ENCODE measurements around the gene TTC4.

The TTC4 gene

GRCh38 chr1:54724771-54725170, 9.1 kb downstream of the TTC4 start:
- H3K36me3 Mint-ChIP-seq (ENCODE audit: low read depth), result peaks cover 88% of the 10 kb centered on the region
- no peak overlapping the region for H3K4me3 Mint-ChIP-seq

GRCh38 chr1:54728027-54728426, 12.4 kb downstream of the TTC4 start:
- TF ChIP-seq CTCF (IDR thresholded peaks at IDR 0.05; ENCODE audit: unreplicated experiment in 3 of 3), result no peak
- H3K9me3 Mint-ChIP-seq, result peaks cover 22% of the 10 kb centered on the region
- no peak overlapping the region for H3K27ac Mint-ChIP-seq
- H3K36me3 Mint-ChIP-seq (ENCODE audit: low read depth), result peaks cover 81% of the 10 kb centered on the region
- no peak overlapping the region for H3K4me3 Mint-ChIP-seq
- H3K27me3 Mint-ChIP-seq (ENCODE audit: low read depth), result no peaks in the 10 kb centered on the region
- no peaks in the 10 kb centered on the region for H3K4me1 Mint-ChIP-seq

More at GRCh38 chr1:54724771-54725170, 9.1 kb downstream of the TTC4 start:
- Mint-ChIP-seq H3K27me3 (ENCODE audit: low read depth) (no peaks in the 10 kb centered on the region), H3K9me3 (peaks cover 22% of the 10 kb centered on the region), H3K27ac (no peak overlapping the region), H3K4me1 (no peaks in the 10 kb centered on the region)
- TF ChIP-seq CTCF (IDR thresholded peaks at IDR 0.05; ENCODE audit: unreplicated experiment in 3 of 3), result no peak

- Mint-ChIP-seq H3K27ac (no peak overlapping the region), H3K4me1 (no peaks in the 10 kb centered on the region), H3K9me3 (no peaks in the 10 kb centered on the region), H3K27me3 (ENCODE audit: low read depth) (no peaks in the 10 kb centered on the region), H3K36me3 (ENCODE audit: low read depth) (peaks cover 62% of the 10 kb centered on the region), H3K4me3 (no peak overlapping the region)
- TF ChIP-seq CTCF (IDR thresholded peaks at IDR 0.05; ENCODE audit: unreplicated experiment in 3 of 3), result no peak
These were observed 21.0 kb downstream of the TTC4 start for GRCh38 chr1:54736685-54737084.

- no peaks in the 10 kb centered on the region for H3K4me1 Mint-ChIP-seq
- peaks cover 69% of the 10 kb centered on the region for H3K36me3 Mint-ChIP-seq (ENCODE audit: low read depth)
- TF ChIP-seq CTCF (IDR thresholded peaks at IDR 0.05; ENCODE audit: unreplicated experiment in 3 of 3), result no peak
These were observed 22.6 kb downstream of the TTC4 start for GRCh38 chr1:54738244-54738643.

GRCh38 chr1:54741531-54741930, 25.9 kb downstream of the TTC4 start:
- Mint-ChIP-seq H3K4me1 (no peaks in the 10 kb centered on the region), H3K4me3 (no peak overlapping the region), H3K9me3 (no peaks in the 10 kb centered on the region), H3K27ac (no peak overlapping the region), H3K36me3 (ENCODE audit: low read depth) (peaks cover 49% of the 10 kb centered on the region), H3K27me3 (ENCODE audit: low read depth) (no peaks in the 10 kb centered on the region)
- TF ChIP-seq CTCF (IDR thresholded peaks at IDR 0.05; ENCODE audit: unreplicated experiment in 3 of 3), result no peak

More at GRCh38 chr1:54738244-54738643, 22.6 kb downstream of the TTC4 start:
- H3K4me3 Mint-ChIP-seq, result no peak overlapping the region
- no peaks in the 10 kb centered on the region for H3K9me3 Mint-ChIP-seq
- no peaks in the 10 kb centered on the region for H3K27me3 Mint-ChIP-seq (ENCODE audit: low read depth)
- no peak overlapping the region for H3K27ac Mint-ChIP-seq

- TF ChIP-seq CTCF (IDR thresholded peaks at IDR 0.05; ENCODE audit: unreplicated experiment in 3 of 3), result no peak
- Mint-ChIP-seq H3K4me1 (no peaks in the 10 kb centered on the region), H3K36me3 (ENCODE audit: low read depth) (peaks cover 42% of the 10 kb centered on the region), H3K9me3 (no peaks in the 10 kb centered on the region), H3K27me3 (ENCODE audit: low read depth) (no peaks in the 10 kb centered on the region), H3K27ac (peak overlapping the region in 1 of 3 experiments; percentile 42), H3K4me3 (no peak overlapping the region)
These were observed 26.6 kb downstream of the TTC4 start for GRCh38 chr1:54742282-54742681.

Measured in nephron (organoid).